HG03521 (cell line): ENCODE data around the gene FLNA.
A peak's percentile ranks its signal among the peaks of the same experiment; 100 is the strongest.

Experiments used
- ATAC-seq: cut with Tn5 transposase; IDR thresholded peaks from one replicate; pipeline ENCODE4 v1.9.1; 2021; ENCODE audit warnings: mild to moderate bottlenecking, moderate library complexity; ENCODE audit not compliant: unreplicated experiment

The FLNA gene

GRCh38 chrX:154378059-154378798 lies 3.8 kb upstream of the FLNA start:
- no peak for ATAC-seq

- no peak for ATAC-seq
These were observed 2.3 kb upstream of the FLNA start for GRCh38 chrX:154376774-154377173.

- no peak for ATAC-seq
These were observed 696 bp upstream of the FLNA start for GRCh38 chrX:154375156-154375504.

- ATAC-seq, result no peak
These were observed 811 bp downstream of the FLNA start for GRCh38 chrX:154373340-154374306.

- ATAC-seq, result no peak
These were observed 1.8 kb downstream of the FLNA start for GRCh38 chrX:154372612-154373022.

GRCh38 chrX:154371789-154372300 lies 2.6 kb downstream of the FLNA start:
- no peak for ATAC-seq

GRCh38 chrX:154371017-154371788 lies 3.2 kb downstream of the FLNA start:
- peak; percentile 62 for ATAC-seq

- no peak for ATAC-seq
These were observed 4.0 kb downstream of the FLNA start for GRCh38 chrX:154370300-154371016.

- ATAC-seq, result no peak
These were observed 4.8 kb downstream of the FLNA start for GRCh38 chrX:154369449-154370299.

- ATAC-seq, result no peak
These were observed 5.6 kb downstream of the FLNA start for GRCh38 chrX:154368630-154369448.

GRCh38 chrX:154367474-154368308 lies 6.7 kb downstream of the FLNA start:
- ATAC-seq, result no peak

- no peak for ATAC-seq
These were observed 7.8 kb downstream of the FLNA start for GRCh38 chrX:154366666-154367055.

GRCh38 chrX:154365997-154366665 lies 8.3 kb downstream of the FLNA start:
- no peak for ATAC-seq

- no peak for ATAC-seq
These were observed 9.3 kb downstream of the FLNA start for GRCh38 chrX:154365052-154365600.

GRCh38 chrX:154363706-154364439 lies 10.6 kb downstream of the FLNA start:
- no peak for ATAC-seq

GRCh38 chrX:154362085-154362742 lies 12.2 kb downstream of the FLNA start:
- no peak for ATAC-seq
